B cell (primary cell): ENCODE measurements around the gene SARM1.

Experiments
- CTCF ChIP-seq: fragments of 200-600 bp; IDR thresholded peaks from one replicate; pipeline ENCODE4 v1.8.0; 2022; ENCODE audit warnings: antibody characterized with exemption, mild to moderate bottlenecking
- EZH2 ChIP-seq: IDR thresholded peaks from 2 replicates; pipeline ENCODE4 v1.6.1; 2012; ENCODE audit warnings: borderline replicate concordance, low read depth, mild to moderate bottlenecking, moderate library complexity, low read length; ENCODE audit not compliant: insufficient read depth, poor library complexity, severe bottlenecking

GRCh38 chr17:28328325-28328724, 43.2 kb upstream of the SARM1 start:
- TF ChIP-seq CTCF (no peak), EZH2 (no peak)
